Activated CD8-positive, alpha-beta memory T cell treated with anti-CD3 and anti-CD28 coated beads for 24 hours (primary cell): ENCODE data around the gene PCBP1.
A peak's percentile ranks its signal among the peaks of the same experiment; 100 is the strongest.
"Not testable (repeated sequence)": the region's sequence is repeated elsewhere in the genome, so short reads cannot be mapped to it uniquely, and the experiment has no call there.

Experiments used
- DNase-seq: peaks from one replicate; pipeline ENCODE4 v3.0.0-alpha.2; 2020

PCBP1 gene

GRCh38 chr2:70083344-70084156 is 3.7 kb upstream of the PCBP1 start:
- DNase-seq = peak; percentile 60

DNA sequence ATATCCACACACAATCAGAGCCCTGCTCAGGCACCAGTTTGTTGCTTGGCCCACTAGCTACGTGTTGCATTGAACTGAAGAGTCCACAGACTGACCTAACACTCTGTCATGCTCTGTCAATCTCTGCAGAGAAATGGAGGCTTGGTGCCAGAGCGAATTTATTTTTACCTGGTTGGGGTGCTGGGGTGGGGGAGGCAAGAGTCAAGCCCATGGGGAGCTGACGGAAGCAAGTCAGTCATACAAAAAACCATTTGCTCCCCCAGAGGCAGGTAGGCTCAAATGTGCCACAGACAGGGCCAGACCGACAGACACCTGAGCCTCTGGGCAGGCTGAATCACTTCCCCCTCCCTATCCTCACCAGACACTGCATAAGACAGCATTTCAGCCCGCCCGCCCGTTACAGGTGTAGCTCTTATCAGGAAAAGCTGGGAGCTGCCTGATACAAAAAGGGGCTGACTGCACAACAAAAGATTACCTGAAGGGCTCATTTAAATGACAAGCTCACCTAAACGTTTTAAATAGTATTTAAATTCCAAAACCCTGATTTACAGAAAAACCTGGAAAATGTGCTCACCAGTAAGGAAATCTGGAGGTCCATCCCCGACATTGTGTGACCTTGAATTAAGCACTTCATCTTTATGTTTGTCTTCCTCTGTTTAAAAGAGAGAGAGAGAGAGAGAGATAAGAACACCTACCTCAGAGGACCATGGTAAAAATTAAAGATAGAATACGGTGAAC is 2.1 kb upstream of the PCBP1 start:
- peak; percentile 83 for DNase-seq

- peak; percentile 68 for DNase-seq
These were observed 1.5 kb upstream of the PCBP1 start for GRCh38 chr2:70085711-70086277.

DNA sequence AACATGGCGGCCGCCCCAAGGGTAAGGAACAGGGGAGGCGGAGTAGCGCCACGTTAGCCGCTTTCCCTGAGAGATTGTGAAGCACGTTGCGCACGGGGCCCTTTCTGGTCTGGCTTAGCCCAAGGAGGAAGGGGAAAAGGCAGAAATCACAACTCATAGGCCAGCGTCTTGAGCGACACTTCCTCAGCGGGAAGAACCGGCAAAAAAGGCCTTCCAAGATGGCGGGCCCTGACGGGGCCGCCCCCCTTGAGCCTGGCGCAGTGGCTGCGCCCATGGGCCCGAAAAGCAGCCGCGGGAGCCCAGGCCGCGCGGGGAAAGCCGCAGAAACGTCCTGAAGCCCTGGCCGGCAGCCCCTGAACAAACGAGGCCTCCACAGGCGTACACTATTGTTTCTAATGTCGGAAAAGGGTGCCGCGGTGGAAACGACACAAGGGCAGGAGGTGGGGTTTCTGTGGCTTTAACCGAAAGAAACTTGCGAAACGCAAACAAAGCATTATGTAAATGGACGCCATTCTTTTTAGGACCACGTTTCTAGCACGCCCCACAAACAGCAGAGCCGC is 919 bp upstream of the PCBP1 start:
- DNase-seq = peak; percentile 94

GRCh38 chr2:70087702-70088597 is 673 bp downstream of the PCBP1 start:
- peak; percentile 92 for DNase-seq

DNA sequence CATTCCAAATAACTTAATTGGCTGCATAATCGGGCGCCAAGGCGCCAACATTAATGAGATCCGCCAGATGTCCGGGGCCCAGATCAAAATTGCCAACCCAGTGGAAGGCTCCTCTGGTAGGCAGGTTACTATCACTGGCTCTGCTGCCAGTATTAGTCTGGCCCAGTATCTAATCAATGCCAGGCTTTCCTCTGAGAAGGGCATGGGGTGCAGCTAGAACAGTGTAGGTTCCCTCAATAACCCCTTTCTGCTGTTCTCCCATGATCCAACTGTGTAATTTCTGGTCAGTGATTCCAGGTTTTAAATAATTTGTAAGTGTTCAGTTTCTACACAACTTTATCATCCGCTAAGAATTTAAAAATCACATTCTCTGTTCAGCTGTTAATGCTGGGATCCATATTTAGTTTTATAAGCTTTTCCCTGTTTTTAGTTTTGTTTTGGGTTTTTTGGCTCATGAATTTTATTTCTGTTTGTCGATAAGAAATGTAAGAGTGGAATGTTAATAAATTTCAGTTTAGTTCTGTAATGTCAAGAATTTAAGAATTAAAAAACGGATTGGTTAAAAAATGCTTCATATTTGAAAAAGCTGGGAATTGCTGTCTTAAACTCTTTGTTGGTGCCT is 1.4 kb downstream of the PCBP1 start:
- DNase-seq = no peak

DNA sequence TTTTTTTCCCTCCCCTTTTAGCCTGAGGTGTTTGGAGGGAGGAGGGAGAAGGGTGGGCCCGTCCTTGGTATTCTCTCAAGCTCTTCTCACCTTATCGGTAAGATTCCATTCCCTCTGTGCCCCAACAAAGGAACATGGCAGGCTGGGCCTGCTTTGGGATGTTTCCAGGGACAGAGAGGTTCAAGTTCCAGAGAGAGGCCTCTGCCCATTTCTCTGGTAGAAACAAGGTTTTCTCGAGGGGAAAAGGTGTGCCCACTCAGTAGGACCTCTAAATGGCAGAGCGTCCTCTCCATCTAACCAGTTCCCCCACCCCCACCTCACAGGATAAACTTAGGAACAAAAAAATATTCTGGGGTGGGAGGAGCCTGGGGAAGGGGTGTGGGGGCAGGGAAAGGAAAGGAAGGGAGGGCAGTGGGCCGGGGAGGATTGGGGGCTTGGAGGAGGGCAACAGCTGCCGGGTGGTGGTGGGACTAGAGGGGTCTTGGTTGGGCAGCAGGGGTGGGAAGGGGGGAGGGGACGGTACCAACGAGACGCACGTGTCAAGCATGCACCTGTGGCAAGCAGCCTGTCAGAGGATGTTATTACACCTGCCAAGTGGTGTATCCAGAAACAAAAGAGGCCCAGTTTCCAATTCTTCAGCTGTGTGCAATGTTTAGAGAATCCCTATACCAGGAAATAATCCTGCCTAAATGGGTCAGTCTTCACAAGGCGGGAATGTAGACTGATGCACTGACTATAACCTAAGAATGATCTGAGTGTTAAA is 2.1 kb downstream of the PCBP1 start:
- peak; percentile 78 for DNase-seq

DNA sequence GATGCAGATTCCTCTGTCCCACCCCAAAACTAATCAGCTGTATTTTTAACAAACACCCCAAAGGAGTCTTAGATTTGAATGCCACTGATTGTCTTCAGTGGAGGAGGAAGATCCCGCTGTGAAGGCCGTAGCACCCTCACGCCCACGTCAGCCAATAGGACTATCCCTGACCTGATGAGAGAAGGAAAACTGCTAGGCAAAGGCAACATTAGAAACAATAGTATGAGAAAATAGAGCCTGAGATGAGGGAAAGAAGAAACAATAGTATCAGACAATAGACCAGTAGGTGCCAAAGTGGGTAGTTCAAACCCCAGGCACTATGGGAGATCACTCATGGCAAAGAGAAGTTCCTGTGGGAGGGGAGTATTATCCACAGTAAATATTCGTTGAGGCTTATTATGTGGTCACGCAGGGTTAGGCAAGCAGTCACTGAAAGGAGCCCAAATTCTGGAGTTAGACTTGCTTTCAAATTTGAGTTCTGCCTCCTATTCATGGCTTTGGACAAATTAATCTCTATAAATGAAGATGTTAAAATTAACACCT is 2.8 kb downstream of the PCBP1 start:
- peak; percentile 56 for DNase-seq

GRCh38 chr2:70090706-70091334 is 3.5 kb downstream of the PCBP1 start:
- DNase-seq = peak; percentile 53

- DNase-seq = peak; percentile 28
These were observed 4.1 kb downstream of the PCBP1 start for GRCh38 chr2:70091364-70091763.

DNA sequence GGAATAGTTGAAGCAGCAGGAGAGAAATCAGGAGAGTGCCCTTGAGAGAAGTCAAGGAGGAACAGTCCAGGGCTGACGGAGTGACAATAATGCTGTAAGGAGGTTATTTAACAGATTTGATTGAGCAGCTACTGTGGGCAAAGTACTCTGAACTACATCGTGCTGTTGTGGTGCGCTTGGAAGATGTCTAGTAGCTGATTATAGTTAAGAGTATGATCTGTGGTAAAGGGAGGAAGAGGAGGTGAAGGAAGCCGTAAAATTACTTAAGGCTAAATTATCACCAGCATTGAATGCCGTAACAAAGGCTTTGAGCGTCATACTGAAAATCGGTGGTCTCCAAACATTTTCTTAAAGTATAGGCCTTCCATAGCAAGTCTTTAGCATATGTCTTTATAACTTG is 4.5 kb downstream of the PCBP1 start:
- peak; percentile 55 for DNase-seq

GRCh38 chr2:70092576-70093243 is 5.4 kb downstream of the PCBP1 start:
- DNase-seq = not testable (repeated sequence)

DNA sequence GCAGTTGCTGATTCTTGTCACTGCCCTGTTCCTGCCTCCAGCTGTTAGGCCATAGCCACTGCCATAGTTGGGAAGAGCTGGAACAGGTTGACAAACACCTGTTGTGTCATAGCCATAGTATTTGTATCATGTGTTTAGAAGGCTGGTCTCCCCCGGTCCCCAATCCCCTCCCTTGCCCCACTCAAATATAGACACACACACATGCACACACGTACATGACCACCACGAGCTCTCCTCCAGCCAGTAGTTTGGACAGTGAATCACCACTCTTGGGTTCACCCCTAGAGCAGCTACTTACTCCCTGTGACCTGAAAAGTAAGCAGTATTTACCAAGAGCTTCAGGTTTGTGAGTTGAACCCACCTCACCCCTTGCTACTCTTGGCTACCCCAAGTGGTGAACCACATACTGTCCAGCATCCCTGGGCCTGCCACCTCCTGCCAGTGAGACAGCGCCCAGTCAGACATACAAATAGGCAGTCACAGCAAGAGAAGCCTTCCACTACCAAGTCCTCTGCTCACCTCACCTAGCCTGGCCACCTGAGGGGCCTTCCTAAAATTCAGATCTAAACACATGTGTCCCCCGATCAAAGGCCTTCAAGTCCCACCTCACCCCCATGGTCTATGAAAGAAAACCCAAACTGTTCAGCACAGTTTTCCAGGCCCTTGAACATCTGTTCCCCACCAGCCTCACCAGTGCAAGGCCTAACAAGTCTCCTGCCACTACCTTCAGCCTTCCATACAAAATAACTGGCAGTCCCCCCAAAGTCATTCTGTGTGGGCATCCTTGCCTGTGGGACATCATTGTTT is 7.1 kb downstream of the PCBP1 start:
- peak; percentile 59 for DNase-seq

DNA sequence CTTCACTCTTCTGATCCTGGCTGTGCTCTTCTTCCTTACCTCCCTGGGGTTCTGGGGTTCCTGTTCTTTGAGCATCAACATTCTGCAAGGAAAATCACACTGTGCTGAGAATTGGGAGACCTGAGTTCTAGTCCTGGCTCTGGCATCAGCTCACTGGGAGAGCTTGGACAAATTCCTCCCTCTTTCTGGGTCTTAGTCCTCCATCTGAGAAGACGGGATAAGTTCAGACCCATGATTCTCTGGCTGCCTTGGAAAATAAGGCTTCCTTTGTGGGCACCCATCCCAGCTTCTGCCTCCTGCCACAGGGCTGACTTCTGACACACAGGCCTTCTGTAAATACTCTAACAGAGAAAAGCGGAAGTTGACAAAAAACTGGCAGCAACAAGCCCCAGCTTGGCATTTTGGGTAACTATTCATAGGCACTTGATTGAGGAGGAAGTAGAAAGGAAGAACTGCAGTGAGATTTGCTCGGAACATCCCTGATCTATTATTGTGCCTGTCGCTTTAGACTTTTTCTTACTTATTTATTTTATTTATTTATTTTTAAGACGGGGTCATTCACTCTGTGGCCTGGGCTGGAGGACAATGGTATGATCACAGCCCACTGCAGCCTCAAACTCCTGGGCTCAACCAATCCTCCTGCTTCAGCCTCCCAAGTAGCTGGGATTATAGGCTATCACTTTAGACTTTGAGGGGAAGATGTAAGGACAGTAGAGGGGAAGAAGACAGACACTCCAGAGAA is 7.9 kb downstream of the PCBP1 start:
- no peak for DNase-seq

GRCh38 chr2:70095720-70096670 is 8.7 kb downstream of the PCBP1 start:
- DNase-seq = no peak

DNA sequence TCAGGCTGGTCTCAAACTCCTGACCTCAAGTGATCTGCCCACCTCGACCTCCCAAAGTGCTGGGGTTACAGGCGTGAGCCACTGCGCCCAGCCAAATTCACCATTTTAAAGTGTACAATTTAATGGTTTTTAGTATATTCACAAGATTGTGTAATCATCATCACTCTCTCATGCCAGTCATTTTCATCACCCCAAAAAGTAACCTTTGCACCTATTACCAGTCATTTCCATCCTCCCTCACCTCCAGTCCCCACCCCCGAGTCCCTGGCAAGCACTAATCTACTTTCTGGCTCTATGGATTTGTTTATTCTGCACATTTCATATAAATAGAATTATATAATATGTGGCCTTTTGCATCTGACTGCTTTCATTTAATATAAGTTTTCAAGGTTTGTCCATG is 10.8 kb downstream of the PCBP1 start:
- DNase-seq = no peak

DNA sequence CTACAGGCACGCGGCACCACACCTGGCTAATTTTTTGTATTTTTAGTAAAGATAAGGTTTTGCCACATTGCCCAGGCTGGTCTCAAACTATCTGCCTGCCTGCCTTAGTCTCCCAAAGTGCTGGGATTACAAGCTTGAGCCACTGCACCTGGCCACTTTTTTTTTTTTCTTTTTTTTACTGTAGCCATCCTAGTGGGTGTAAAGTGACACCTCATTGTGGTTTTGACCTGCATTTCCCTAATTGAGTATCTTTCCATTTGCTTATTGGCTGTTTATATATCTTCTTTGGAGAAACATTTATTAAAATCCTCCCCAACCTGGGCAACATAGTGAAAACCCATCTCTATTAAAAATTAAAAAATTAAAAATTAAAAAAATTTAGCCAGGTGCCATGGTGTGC is 12.0 kb downstream of the PCBP1 start:
- DNase-seq = no peak
